Renal pelvis (tissue), 4 donors: Measurements from ENCODE around the gene CCDC8. TPM values are rescaled to one million over a fixed set of nuclear protein-coding genes. Genes with fewer than 3 reads are reported as not detected.

ENCODE experiments used
- DNase-seq: peaks from one replicate; pipeline ENCODE4 v3.0.0-alpha.2; 2013
- polyA plus RNA-seq, 3 donors: library from polyadenylated mRNA; unstranded; fragments of 120-200 nt; gene quantifications; one replicate each; pipeline ENCODE4 v1.2.1, GENCODE V29; 2013; ENCODE audit not compliant: insufficient read length in 3 of 3

CCDC8 gene
- polyA plus RNA-seq, 3 donors: 50.7 to 67.3 (median 62.1) TPM

GRCh38 chr19:46364359-46364758 lies 49.0 kb downstream of the CCDC8 start:
- no peak for DNase-seq

- no peak for DNase-seq
Observed at GRCh38 chr19:46361915-46362314, 51.4 kb downstream of the CCDC8 start.

Other genes with a start within 250 kb of the CCDC8 start
- not detected for gene IGFL1, start 183.8 kb downstream of the CCDC8 start, polyA plus RNA-seq
- 10 to 100 TPM; 39.6 to 85.5 (median 65.4) TPM for gene HIF3A, start 116.5 kb downstream of the CCDC8 start, polyA plus RNA-seq
- gene PPP5C, start 66.5 kb downstream of the CCDC8 start, polyA plus RNA-seq: 100 to 1,000 TPM; 101 to 122 (median 118) TPM
- under 1 TPM; 0.41 to 0.60 (median 0.46) TPM for gene PNMA8C, start 15.4 kb upstream of the CCDC8 start, polyA plus RNA-seq
- gene PNMA8A, start 58.0 kb upstream of the CCDC8 start, polyA plus RNA-seq: 10 to 100 TPM; 45.5 to 62.7 (median 47.2) TPM
- 1 to 10 TPM; 3.5 to 5.3 (median 4.7) TPM for gene PNMA8B, start 82.3 kb upstream of the CCDC8 start, polyA plus RNA-seq
- 100 to 1,000 TPM; 397 to 507 (median 417) TPM for gene CALM3, start 187.8 kb upstream of the CCDC8 start, polyA plus RNA-seq
- 1 to 10 TPM; 2.5 to 3.1 (median 2.6) TPM for gene PTGIR, start 211.5 kb upstream of the CCDC8 start, polyA plus RNA-seq
- gene GNG8, start 222.6 kb upstream of the CCDC8 start, polyA plus RNA-seq: 1 to 10 TPM; 4.4 to 7.3 (median 6.0) TPM
- 10 to 100 TPM; 21.3 to 28.5 (median 23.0) TPM for gene DACT3, start 247.6 kb upstream of the CCDC8 start, polyA plus RNA-seq